ENCODE measurements around the gene CSF1R.

DNA sequence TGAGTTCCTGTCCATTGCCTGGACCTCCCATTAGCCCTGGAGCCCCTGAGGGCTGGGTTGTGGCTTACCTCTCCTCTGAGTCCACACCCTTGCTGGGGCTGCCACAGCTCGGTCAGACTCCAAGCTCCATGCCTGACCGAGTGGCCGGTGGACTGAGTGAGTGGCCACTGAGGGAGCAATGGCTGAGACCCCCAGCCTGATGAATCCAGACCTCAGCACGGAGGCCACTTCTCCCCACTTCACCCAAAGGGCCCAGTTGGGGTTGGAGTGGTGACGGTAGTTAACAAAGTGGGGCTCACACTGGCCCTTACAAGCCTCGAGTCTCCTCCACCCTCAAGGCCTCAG is 40.5 kb upstream of the CSF1R start:
- no peak for TF ChIP-seq TAF1 (IDR thresholded peaks at IDR 0.05; ENCODE audit: low read depth)
- no peak for TF ChIP-seq RAD21 (conservative IDR thresholded peaks at IDR 0.05)
- TF ChIP-seq, protein P1, sequence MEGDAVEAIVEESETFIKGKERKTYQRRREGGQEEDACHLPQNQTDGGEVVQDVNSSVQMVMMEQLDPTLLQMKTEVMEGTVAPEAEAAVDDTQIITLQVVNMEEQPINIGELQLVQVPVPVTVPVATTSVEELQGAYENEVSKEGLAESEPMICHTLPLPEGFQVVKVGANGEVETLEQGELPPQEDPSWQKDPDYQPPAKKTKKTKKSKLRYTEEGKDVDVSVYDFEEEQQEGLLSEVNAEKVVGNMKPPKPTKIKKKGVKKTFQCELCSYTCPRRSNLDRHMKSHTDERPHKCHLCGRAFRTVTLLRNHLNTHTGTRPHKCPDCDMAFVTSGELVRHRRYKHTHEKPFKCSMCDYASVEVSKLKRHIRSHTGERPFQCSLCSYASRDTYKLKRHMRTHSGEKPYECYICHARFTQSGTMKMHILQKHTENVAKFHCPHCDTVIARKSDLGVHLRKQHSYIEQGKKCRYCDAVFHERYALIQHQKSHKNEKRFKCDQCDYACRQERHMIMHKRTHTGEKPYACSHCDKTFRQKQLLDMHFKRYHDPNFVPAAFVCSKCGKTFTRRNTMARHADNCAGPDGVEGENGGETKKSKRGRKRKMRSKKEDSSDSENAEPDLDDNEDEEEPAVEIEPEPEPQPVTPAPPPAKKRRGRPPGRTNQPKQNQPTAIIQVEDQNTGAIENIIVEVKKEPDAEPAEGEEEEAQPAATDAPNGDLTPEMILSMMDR (IDR thresholded peaks at IDR 0.05; ENCODE audit: poor library complexity, severe bottlenecking) = no peak
- TF ChIP-seq SMC3 (conservative IDR thresholded peaks at IDR 0.05; ENCODE audit: poor library complexity) = no peak
- no peak for TF ChIP-seq EP300 (conservative IDR thresholded peaks at IDR 0.05; ENCODE audit: poor library complexity, severe bottlenecking)
- no peak for TF ChIP-seq POLR2AphosphoS5 (IDR thresholded peaks at IDR 0.05)
- TF ChIP-seq, protein P2, sequence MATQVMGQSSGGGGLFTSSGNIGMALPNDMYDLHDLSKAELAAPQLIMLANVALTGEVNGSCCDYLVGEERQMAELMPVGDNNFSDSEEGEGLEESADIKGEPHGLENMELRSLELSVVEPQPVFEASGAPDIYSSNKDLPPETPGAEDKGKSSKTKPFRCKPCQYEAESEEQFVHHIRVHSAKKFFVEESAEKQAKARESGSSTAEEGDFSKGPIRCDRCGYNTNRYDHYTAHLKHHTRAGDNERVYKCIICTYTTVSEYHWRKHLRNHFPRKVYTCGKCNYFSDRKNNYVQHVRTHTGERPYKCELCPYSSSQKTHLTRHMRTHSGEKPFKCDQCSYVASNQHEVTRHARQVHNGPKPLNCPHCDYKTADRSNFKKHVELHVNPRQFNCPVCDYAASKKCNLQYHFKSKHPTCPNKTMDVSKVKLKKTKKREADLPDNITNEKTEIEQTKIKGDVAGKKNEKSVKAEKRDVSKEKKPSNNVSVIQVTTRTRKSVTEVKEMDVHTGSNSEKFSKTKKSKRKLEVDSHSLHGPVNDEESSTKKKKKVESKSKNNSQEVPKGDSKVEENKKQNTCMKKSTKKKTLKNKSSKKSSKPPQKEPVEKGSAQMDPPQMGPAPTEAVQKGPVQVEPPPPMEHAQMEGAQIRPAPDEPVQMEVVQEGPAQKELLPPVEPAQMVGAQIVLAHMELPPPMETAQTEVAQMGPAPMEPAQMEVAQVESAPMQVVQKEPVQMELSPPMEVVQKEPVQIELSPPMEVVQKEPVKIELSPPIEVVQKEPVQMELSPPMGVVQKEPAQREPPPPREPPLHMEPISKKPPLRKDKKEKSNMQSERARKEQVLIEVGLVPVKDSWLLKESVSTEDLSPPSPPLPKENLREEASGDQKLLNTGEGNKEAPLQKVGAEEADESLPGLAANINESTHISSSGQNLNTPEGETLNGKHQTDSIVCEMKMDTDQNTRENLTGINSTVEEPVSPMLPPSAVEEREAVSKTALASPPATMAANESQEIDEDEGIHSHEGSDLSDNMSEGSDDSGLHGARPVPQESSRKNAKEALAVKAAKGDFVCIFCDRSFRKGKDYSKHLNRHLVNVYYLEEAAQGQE (IDR thresholded peaks at IDR 0.05; ENCODE audit: borderline replicate concordance) = no peak
- no peak for TF ChIP-seq EZH2 (IDR thresholded peaks at IDR 0.05; ENCODE audit: borderline replicate concordance, insufficient read depth, low read length, poor library complexity, severe bottlenecking)
- TF ChIP-seq MXI1 (conservative IDR thresholded peaks at IDR 0.05; ENCODE audit: poor library complexity, severe bottlenecking) = no peak

All from neural cell (in vitro differentiated cells).